Lower leg skin (tissue), 3 donors: ENCODE data around the gene PPP4R2.

Source experiments
- POLR2A ChIP-seq, 2 donors: fragments of 450-650 bp; IDR thresholded peaks; one replicate each; pipeline ENCODE4 v1.6.1; 2016 to 2017; ENCODE audit warnings: antibody characterized with exemption in 2 of 2, mild to moderate bottlenecking in 1 of 2, moderate library complexity in 1 of 2
- TF ChIP-seq, protein P1 (sequence below), 3 donors: fragments of 450-650 bp; IDR thresholded peaks; one replicate each; pipeline ENCODE4 v1.5.1; 2016; ENCODE audit warnings: antibody characterized with exemption in 3 of 3, mild to moderate bottlenecking in 3 of 3, moderate library complexity in 2 of 3

DNA sequence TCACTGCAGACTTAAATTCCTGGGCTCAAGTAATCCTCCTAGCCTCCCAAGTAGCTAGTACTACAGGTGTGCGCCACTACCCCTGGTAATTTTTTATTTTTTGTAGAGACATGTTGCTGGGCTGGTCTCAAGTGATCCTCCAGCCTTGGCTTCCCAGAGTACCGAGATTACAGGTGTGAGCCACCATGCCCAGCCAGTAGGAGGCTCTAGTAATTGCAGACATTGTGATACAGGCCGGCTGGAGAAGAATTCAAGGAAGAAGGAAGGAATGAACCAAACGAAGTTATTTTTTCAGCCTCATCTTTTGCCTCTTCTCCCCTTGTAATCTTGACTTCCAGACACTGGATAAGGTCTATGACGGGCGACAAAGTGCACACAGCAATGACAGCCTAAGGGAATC lies 3.2 kb upstream of the PPP4R2 start:
- TF ChIP-seq POLR2A (IDR thresholded peaks at IDR 0.05): no peak
- TF ChIP-seq, protein P1, sequence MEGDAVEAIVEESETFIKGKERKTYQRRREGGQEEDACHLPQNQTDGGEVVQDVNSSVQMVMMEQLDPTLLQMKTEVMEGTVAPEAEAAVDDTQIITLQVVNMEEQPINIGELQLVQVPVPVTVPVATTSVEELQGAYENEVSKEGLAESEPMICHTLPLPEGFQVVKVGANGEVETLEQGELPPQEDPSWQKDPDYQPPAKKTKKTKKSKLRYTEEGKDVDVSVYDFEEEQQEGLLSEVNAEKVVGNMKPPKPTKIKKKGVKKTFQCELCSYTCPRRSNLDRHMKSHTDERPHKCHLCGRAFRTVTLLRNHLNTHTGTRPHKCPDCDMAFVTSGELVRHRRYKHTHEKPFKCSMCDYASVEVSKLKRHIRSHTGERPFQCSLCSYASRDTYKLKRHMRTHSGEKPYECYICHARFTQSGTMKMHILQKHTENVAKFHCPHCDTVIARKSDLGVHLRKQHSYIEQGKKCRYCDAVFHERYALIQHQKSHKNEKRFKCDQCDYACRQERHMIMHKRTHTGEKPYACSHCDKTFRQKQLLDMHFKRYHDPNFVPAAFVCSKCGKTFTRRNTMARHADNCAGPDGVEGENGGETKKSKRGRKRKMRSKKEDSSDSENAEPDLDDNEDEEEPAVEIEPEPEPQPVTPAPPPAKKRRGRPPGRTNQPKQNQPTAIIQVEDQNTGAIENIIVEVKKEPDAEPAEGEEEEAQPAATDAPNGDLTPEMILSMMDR (IDR thresholded peaks at IDR 0.05): no peak
